Stimulated activated CD4-positive, alpha-beta T cell treated with anti-CD3 and anti-CD28 coated beads, Interleukin-15, amount 100 ng/mL, for 1 hour (primary cell): ENCODE data around the gene ZFAND3.

Experiments used
- DNase-seq, 2 donors: peaks; one replicate each; pipeline ENCODE4 v3.0.0-alpha.2; 2020; ENCODE audit warnings: low read depth in 1 of 2, low spot score in 1 of 2

ZFAND3 gene

DNA sequence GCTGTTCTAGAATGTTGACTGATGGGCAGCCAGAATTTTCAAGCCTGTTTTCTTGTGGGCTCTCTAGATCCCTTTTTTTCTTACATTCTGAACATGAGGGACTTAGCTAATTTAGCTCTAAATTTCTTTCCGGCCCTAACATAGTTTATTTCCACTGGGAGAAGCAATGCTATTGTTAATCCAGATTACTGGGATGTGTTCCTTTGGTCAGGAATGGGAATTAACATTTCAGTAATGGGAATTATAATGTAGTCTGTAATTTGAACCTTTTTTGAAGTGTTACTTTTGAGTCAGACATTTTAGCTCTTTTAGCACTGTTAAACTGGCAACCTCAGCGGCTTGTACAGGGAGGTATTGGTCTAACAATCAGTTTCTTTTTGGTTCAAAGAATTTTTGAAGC is 7.5 kb downstream of the ZFAND3 start:
- DNase-seq, result no peak

DNA sequence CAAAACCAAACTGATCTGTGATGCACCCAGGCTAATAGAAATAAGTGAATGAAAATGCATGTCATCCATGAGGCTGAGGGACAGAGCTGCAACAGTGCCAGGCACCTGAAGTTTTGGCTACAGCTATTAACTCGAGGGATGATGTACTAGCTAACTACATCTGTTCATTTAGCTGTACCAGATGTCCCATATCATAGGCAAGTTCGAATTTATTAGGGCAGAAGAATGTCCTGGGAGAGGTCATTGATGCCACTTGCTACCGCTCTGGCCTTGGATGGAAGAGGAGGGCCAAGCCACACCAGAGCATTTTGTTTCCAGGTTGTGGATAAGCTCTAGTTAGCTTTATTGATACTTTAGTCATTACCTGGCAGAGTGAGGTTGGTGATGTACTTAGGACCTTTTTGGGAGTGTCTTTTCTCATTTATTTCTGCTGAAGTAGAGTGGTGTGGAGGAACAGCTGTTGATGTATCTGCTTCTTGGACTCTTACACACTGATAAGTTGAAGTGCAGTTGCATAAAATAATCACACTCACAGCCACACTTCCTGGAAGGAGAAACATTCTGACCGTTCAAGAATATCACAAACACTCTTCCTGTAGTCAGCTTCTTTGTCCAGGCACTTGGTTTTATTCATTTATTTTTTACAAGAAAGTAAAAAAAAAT is 8.2 kb downstream of the ZFAND3 start:
- no peak for DNase-seq

GRCh38 chr6:37830225-37830624 is 10.7 kb downstream of the ZFAND3 start:
- DNase-seq, result no peak

GRCh38 chr6:37831457-37831856 is 11.9 kb downstream of the ZFAND3 start:
- no peak for DNase-seq

DNA sequence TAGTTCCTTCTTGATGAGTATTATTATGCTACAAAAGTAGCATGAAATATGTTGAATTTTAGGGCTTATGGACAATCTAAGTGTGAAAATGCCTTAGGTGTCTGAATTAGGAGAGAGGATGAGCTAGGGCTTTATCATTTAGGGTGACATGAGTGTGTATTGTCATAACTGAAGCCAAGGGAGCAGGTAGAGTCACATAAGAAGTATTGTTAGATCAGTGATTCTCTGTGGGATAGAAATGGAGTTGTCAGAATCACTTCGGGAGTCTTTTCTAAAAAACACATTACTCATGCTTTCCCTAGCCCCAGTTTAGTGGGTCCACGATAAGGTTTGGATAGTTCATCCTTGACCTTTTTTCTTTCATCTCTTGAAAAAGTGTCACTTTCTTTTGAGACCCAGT is 16.4 kb downstream of the ZFAND3 start:
- DNase-seq, result no peak

DNA sequence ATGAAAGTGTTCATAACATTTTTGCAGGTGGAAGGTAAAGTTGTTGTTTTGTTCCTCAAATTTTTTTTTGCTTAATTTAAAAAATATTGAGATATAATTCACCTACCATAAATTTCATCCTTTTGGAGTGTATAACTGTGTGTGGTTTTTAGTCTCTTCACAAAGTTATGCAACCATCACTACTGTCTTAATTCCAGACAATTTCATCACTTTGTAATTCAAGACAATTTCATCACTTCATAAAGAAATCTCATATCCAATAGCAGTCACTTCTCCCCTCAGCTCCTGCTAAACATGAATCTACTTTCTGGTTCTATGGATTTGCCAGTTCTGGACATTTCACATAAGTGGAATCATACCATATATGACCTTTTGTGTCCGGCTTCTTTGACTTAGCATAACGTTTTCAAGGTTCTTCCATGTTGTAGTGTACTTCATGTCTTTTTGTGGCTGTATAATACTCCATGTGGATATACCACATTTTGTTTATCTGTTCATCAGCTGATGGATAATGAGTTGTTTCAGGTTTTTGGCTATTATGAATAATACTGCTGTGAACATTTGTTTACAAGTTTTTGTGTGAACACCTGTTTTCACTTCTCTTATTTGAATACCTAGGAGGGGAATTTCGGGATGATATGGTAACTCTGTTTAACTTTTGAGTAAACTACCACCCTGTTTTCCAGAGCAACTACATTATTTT is 18.8 kb downstream of the ZFAND3 start:
- DNase-seq, result no peak

DNA sequence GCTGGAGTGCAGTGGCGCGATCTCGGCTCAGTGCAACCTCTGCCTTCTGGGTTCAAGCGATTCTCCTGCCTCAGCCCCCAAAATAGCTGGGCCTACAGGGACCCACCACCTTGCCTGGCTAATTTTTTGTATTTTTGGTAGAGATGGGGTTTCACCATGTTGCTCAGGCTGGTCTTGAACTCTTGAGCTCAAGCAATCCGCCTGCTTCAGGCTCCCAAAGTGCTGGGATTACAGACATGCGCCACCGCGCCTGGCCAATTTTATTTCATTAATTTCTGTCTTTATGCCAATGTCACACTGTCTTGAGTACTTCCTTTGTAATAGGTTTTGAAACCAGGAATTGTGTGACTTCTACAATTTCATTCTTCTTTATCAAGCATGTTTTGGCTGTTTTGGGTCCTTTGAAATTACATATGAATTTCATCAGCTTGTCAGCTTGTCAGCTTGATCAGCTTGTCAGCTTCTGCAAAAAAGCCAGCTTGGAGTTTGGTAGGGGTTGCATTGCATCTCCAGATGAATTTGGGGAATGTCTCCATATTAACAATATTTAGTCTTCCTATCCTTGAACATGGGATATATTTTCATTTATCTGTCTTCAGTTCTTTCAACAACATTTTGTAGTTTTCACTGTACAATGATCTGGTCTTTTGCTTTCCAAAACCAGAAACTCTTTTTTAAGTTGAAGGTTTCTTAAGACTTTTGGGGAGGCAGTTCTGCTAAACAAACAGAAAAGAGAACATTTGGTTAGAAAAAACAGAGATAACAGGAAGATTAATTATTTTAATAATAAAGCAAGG is 20.8 kb downstream of the ZFAND3 start:
- no peak for DNase-seq

DNA sequence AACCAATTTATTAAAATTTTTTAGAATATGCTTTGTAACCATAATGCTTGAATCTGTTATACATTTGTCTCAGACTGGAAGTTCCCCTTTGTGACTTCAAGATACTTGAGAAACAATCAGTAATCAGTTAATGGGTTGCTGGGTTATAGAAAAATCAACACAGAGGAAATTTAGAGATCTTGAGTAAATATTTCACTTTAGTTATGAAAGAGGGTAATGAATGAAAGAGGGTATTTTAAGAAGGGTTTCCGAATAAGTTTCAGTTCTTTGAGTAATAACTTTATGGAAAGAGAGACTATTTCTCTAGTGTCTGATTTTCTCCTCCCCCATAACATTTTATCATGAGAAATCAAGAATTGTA is 21.4 kb downstream of the ZFAND3 start:
- DNase-seq, result no peak

DNA sequence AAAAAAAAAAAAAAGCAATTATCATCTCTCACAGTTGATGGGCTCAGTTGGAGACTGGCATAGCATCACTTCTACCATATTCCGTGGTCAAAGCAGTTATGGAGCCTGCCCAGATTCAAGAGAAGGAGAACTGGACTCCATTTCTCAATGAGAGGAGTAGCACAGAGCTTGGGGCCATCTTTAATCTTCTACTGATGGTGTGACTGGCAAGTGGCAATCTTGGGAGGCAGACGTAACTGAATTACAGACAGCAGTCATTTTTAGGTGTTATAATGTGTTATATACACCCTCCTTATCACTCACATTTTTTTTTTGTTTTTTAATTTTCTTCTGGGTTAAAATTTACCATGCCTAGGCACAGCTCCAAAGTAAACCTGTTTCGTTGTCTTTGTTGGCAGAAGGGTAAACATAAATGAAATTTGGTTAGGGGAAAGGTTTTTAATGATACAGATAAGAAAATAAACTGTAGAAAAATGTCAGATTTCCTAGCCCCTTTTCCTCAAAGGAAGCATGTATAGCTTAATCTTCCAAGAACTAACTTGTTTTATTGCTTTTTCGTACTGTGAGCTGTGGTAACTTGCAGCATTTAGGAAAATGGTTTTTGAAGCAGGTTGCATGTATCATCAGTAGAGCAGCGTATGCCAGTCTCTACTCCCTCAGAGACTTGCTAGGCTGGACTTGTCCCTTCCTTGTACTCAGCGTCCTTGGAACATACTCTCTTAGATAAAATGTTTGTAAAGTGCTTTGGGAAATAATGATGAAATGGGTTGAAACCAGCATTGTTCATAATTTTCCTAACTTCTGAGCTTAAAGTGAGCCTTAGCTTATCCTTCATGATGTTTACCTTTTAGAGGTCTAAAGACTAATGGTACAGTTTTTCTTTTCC is 25.7 kb downstream of the ZFAND3 start:
- DNase-seq, result no peak

- no peak for DNase-seq
These were observed 26.4 kb downstream of the ZFAND3 start for GRCh38 chr6:37845930-37846329.

- no peak for DNase-seq
These were observed 28.2 kb downstream of the ZFAND3 start for GRCh38 chr6:37847704-37848103.

- no peak for DNase-seq
These were observed 28.8 kb downstream of the ZFAND3 start for GRCh38 chr6:37848371-37848770.

- no peak for DNase-seq
These were observed 30.7 kb downstream of the ZFAND3 start for GRCh38 chr6:37850260-37850659.

GRCh38 chr6:37850728-37851285 is 31.3 kb downstream of the ZFAND3 start:
- DNase-seq, result no peak

- no peak for DNase-seq
These were observed 32.5 kb downstream of the ZFAND3 start for GRCh38 chr6:37851997-37852524.

- DNase-seq, result no peak
These were observed 36.8 kb downstream of the ZFAND3 start for GRCh38 chr6:37856285-37856684.

GRCh38 chr6:37858363-37858762 is 38.8 kb downstream of the ZFAND3 start:
- DNase-seq, result no peak

DNA sequence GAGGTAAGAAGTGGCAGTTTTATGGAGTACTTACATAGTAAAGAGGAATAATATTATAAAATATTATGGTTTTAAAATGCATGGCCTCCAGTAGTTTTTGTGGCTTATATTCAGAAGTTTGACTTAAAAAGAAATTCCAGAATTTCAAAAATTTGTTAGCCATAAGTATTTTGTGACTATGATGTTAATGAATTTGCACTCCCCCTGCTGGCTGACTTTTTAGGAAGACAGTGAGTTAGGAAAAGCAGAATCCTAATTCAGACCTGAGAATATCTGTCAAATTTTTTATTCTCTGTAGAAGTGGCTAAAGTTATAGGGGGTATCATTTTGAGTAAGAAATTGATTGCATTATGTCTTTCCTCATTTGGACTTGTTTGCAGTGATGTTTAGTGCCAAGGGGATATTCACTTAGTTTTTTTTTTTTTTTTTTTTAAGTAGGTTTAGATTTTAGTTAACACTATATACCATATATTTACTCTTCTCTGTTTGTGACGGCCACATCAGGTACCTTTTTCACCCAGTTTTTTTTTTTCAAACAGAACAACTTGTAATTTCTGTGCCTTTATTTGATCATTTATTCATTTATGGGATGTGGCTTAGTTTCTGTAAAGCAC is 40.8 kb downstream of the ZFAND3 start:
- DNase-seq, result no peak

GRCh38 chr6:37861452-37861851 is 41.9 kb downstream of the ZFAND3 start:
- DNase-seq, result no peak

- no peak for DNase-seq
These were observed 42.9 kb downstream of the ZFAND3 start for GRCh38 chr6:37862430-37862829.
